Neural cell (in vitro differentiated cells): Measurements from ENCODE around the gene SLC25A42. TPM values are rescaled to one million over a fixed set of nuclear protein-coding genes. Genes with fewer than 3 reads are reported as not detected.

Source experiments
- H2AFZ ChIP-seq: fragments of 200-600, 300-800 bp; sonication (generic), shearing (Covaris generic); 2 replicates; pipeline ENCODE4 v1.6.0; 2014; ENCODE audit warnings: low read depth, mild to moderate bottlenecking, antibody characterized with exemption, low read length, moderate library complexity
- H3F3A ChIP-seq: fragments of 200-600 bp; shearing (Covaris generic); 2 replicates; pipeline ENCODE4 v1.6.1; 2016; ENCODE audit warnings: mild to moderate bottlenecking, moderate library complexity, mixed read lengths, antibody characterized with exemption, low read length; ENCODE audit not compliant: insufficient read depth, poor library complexity, severe bottlenecking
- H3K27ac ChIP-seq: fragments of 200-600, 300-800 bp; sonication (generic), shearing (Covaris generic); 2 replicates; pipeline ENCODE4 v1.5.1; 2014; ENCODE audit warnings: mild to moderate bottlenecking, low read length, moderate library complexity
- H3K27me3 ChIP-seq: fragments of 300-800, 200-600 bp; sonication (generic), shearing (Covaris generic); 2 replicates; pipeline ENCODE4 v1.6.0; 2014; ENCODE audit warnings: mild to moderate bottlenecking, low read depth, low read length, moderate library complexity; ENCODE audit not compliant: insufficient read depth
- H3K36me3 ChIP-seq: fragments of 300-800, 200-600 bp; sonication (generic), shearing (Covaris generic); 2 replicates; pipeline ENCODE4 v1.5.1; 2014; ENCODE audit warnings: mild to moderate bottlenecking, antibody characterized with exemption, low read length, moderate library complexity; ENCODE audit not compliant: insufficient read depth
- H3K4me2 ChIP-seq: fragments of 300-800, 200-600 bp; sonication (generic), shearing (Covaris generic); 2 replicates; pipeline ENCODE4 v1.6.0; 2014; ENCODE audit warnings: mild to moderate bottlenecking, low read length
- H3K4me3 ChIP-seq: fragments of 300-800, 200-600 bp; sonication (generic), shearing (Covaris generic); 2 replicates; pipeline ENCODE4 v1.5.1; 2014; ENCODE audit warnings: mild to moderate bottlenecking, low read length, moderate library complexity
- H3K79me2 ChIP-seq: fragments of 200-600 bp; shearing (Covaris generic); replicated peaks from 2 replicates; pipeline ENCODE4 v1.6.0; 2014; ENCODE audit warnings: mild to moderate bottlenecking, low read length, moderate library complexity; ENCODE audit not compliant: insufficient read depth
- H3K9ac ChIP-seq: fragments of 300-800, 200-600 bp; sonication (generic), shearing (Covaris generic); 2 replicates; pipeline ENCODE4 v1.6.1; 2016; ENCODE audit warnings: mild to moderate bottlenecking, low read length, mixed read lengths
- H3K9me2 ChIP-seq: fragments of 200-600 bp; shearing (Covaris generic); 2 replicates; pipeline ENCODE4 v1.6.1; 2016; ENCODE audit warnings: mild to moderate bottlenecking, low read length, mixed read lengths; ENCODE audit not compliant: insufficient read depth
- H3K9me3 ChIP-seq: fragments of 200-600, 300-800 bp; sonication (generic), shearing (Covaris generic); 2 replicates; pipeline ENCODE4 v1.6.1; 2016; ENCODE audit warnings: mild to moderate bottlenecking, mixed run types, low read length, moderate library complexity, mixed read lengths
- H4K20me1 ChIP-seq: fragments of 200-600 bp; shearing (Covaris generic); 2 replicates; pipeline ENCODE4 v1.6.1; 2016; ENCODE audit warnings: mild to moderate bottlenecking, mixed run types; ENCODE audit not compliant: insufficient read depth
- EP300 ChIP-seq: fragments of 450-650 bp; conservative IDR thresholded peaks from 2 replicates; pipeline ENCODE4 v1.6.1; 2014; ENCODE audit warnings: antibody characterized with exemption, mild to moderate bottlenecking, moderate library complexity; ENCODE audit not compliant: poor library complexity, severe bottlenecking
- EZH2 ChIP-seq: fragments of 200-600, 300-800 bp; shearing (Covaris generic), sonication (generic); IDR thresholded peaks from 2 replicates; pipeline ENCODE4 v1.6.1; 2014; ENCODE audit warnings: antibody characterized with exemption, low read length, borderline replicate concordance, mild to moderate bottlenecking; ENCODE audit not compliant: insufficient read depth, poor library complexity, severe bottlenecking
- MXI1 ChIP-seq: fragments of 450-650 bp; conservative IDR thresholded peaks from 2 replicates; pipeline ENCODE4 v1.6.1; 2014; ENCODE audit warnings: antibody characterized with exemption, mild to moderate bottlenecking; ENCODE audit not compliant: poor library complexity, severe bottlenecking
- POLR2AphosphoS5 ChIP-seq: IDR thresholded peaks from 2 replicates; pipeline ENCODE4 v1.6.1; 2012
- RAD21 ChIP-seq: fragments of 450-650 bp; conservative IDR thresholded peaks from 2 replicates; pipeline ENCODE4 v1.6.1; 2014; ENCODE audit warnings: antibody characterized with exemption, mild to moderate bottlenecking, moderate library complexity
- SMC3 ChIP-seq: fragments of 450-650 bp; conservative IDR thresholded peaks from 2 replicates; pipeline ENCODE4 v1.6.1; 2014; ENCODE audit warnings: antibody characterized with exemption, mild to moderate bottlenecking, moderate library complexity; ENCODE audit not compliant: poor library complexity
- TAF1 ChIP-seq: IDR thresholded peaks from 2 replicates; pipeline ENCODE4 v1.6.1; 2012; ENCODE audit warnings: low read depth
- polyA plus RNA-seq: library from polyadenylated mRNA; depleted of rRNA; stranded (reverse); fragments of >200 nt; gene quantifications from 2 replicates; pipeline ENCODE4 v1.2.3, GENCODE V29; 2014
- TF ChIP-seq, protein P1 (sequence below): IDR thresholded peaks from 2 replicates; pipeline ENCODE4 v1.6.1; 2012; ENCODE audit warnings: borderline replicate concordance
- TF ChIP-seq, protein P2 (sequence below): fragments of 450-650 bp; IDR thresholded peaks from 2 replicates; pipeline ENCODE4 v1.5.1; 2014; ENCODE audit warnings: antibody characterized with exemption, mild to moderate bottlenecking, moderate library complexity; ENCODE audit not compliant: poor library complexity, severe bottlenecking

Gene SLC25A42
- polyA plus RNA-seq, 1 donor from 2014 or later = 22.7 TPM

DNA sequence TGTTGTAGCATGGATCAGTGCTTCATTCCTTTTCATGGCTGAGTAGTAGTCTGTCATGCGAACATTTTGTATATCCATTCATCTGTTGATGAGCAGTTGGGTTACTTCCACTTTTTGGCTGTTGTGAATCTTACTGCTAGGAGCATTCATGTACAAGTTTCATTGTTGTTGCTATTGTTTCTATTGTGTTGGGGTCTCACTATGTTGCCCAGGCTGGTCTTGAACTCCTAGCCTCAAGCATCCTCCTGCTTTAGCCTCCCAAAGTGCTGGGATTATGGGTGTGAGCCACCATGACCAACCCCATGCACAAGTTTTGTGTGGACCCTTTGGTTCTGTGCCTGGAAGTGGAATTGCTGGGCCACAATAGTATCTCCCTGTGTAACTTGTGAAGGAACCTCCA is 15.8 kb downstream of the SLC25A42 start:
- Histone ChIP-seq H3F3A (no peaks in the 10 kb centered on the region), H3K9me3 (no peaks in the 10 kb centered on the region), H4K20me1 (no peaks in the 10 kb centered on the region), H3K27me3 (no peaks in the 10 kb centered on the region), H3K79me2 (no peaks in the 10 kb centered on the region), H2AFZ (no peak overlapping the region), H3K9me2 (no peaks in the 10 kb centered on the region), H3K36me3 (no peaks in the 10 kb centered on the region), H3K27ac (no peak overlapping the region), H3K4me2 (no peak overlapping the region), H3K9ac (no peak overlapping the region), H3K4me3 (no peak overlapping the region)
- no peak for TF ChIP-seq TAF1

DNA sequence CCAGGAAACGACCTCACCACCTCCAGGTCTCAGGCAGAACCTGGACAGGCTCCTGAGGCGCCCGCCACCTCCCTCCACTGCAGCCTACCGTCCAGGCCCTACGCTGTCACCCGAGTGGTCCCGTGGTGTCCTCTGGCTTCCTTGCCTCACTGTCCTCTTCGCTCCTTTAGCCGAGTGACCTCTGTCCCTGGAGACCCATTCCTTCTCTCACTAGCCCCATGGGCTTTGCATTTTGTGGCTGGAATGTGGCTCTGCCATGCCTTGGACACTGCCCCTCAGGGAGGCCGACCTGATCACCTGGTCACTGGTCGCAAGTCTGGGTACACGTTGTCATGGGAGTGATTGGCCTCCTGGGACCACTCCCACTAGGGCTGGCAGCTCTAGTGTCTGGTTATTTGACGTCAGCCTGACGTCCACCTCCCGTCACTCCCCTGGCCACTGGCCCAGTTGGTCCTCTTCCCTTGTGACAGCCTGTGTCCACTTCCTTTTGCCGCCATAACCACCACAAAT is 17.9 kb downstream of the SLC25A42 start:
- H3K27ac ChIP-seq = no peak overlapping the region
- H3K79me2 ChIP-seq = no peaks in the 10 kb centered on the region
- no peaks in the 10 kb centered on the region for H3K27me3 ChIP-seq
- H3F3A ChIP-seq = no peaks in the 10 kb centered on the region
- H3K4me3 ChIP-seq = no peak overlapping the region
- no peaks in the 10 kb centered on the region for H3K9me2 ChIP-seq
- H2AFZ ChIP-seq = no peak overlapping the region
- H3K36me3 ChIP-seq = no peaks in the 10 kb centered on the region
- TF ChIP-seq, protein P1, sequence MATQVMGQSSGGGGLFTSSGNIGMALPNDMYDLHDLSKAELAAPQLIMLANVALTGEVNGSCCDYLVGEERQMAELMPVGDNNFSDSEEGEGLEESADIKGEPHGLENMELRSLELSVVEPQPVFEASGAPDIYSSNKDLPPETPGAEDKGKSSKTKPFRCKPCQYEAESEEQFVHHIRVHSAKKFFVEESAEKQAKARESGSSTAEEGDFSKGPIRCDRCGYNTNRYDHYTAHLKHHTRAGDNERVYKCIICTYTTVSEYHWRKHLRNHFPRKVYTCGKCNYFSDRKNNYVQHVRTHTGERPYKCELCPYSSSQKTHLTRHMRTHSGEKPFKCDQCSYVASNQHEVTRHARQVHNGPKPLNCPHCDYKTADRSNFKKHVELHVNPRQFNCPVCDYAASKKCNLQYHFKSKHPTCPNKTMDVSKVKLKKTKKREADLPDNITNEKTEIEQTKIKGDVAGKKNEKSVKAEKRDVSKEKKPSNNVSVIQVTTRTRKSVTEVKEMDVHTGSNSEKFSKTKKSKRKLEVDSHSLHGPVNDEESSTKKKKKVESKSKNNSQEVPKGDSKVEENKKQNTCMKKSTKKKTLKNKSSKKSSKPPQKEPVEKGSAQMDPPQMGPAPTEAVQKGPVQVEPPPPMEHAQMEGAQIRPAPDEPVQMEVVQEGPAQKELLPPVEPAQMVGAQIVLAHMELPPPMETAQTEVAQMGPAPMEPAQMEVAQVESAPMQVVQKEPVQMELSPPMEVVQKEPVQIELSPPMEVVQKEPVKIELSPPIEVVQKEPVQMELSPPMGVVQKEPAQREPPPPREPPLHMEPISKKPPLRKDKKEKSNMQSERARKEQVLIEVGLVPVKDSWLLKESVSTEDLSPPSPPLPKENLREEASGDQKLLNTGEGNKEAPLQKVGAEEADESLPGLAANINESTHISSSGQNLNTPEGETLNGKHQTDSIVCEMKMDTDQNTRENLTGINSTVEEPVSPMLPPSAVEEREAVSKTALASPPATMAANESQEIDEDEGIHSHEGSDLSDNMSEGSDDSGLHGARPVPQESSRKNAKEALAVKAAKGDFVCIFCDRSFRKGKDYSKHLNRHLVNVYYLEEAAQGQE = no peak
- TF ChIP-seq MXI1 = no peak
- H4K20me1 ChIP-seq = no peaks in the 10 kb centered on the region
- H3K9me3 ChIP-seq = no peaks in the 10 kb centered on the region
- H3K9ac ChIP-seq = no peak overlapping the region
- H3K4me2 ChIP-seq = no peak overlapping the region

DNA sequence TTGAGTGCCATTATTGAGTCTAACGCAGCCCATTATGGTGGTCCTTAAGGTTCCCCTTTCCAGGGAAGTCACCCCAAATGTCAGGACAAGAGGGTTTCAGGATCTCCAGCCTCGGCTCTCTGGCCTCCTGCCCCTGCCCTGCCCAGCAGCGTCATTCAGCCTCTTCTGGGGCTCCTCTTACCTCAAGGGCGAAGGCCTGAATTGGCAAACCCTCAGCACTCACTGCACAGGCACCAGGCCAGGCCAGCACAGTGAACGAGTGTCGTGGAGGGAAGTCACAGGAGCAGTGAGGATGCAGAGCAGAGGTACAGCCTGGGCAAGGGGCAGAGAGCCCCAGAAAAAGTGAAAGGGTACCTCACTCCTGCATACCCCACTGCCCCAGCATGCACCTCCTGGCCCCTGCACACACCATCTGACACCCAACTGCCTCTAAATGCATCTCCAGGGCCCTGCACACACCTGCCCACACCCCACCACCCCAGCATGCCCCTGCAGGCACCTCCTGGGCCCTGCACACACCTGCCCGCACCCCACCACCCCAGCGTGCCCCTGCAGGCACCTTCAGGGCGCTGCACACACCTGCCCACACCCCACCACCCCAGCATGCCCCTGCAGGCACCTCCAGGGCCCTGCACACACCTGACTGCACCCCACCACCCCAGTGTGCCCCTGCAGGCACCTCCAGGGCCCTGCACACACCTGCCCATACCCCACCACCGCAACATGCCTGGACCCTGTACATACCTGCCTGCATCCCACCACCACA is 19.8 kb downstream of the SLC25A42 start:
- TF ChIP-seq RAD21 (no peak), EP300 (no peak), EZH2 (no peak), TAF1 (no peak), MXI1 (no peak), SMC3 (no peak), POLR2AphosphoS5 (no peak)
- TF ChIP-seq, protein P2, sequence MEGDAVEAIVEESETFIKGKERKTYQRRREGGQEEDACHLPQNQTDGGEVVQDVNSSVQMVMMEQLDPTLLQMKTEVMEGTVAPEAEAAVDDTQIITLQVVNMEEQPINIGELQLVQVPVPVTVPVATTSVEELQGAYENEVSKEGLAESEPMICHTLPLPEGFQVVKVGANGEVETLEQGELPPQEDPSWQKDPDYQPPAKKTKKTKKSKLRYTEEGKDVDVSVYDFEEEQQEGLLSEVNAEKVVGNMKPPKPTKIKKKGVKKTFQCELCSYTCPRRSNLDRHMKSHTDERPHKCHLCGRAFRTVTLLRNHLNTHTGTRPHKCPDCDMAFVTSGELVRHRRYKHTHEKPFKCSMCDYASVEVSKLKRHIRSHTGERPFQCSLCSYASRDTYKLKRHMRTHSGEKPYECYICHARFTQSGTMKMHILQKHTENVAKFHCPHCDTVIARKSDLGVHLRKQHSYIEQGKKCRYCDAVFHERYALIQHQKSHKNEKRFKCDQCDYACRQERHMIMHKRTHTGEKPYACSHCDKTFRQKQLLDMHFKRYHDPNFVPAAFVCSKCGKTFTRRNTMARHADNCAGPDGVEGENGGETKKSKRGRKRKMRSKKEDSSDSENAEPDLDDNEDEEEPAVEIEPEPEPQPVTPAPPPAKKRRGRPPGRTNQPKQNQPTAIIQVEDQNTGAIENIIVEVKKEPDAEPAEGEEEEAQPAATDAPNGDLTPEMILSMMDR = no peak
- TF ChIP-seq, protein P1 = no peak
- Histone ChIP-seq H3K36me3 (no peaks in the 10 kb centered on the region), H3K9ac (no peak overlapping the region), H3K79me2 (no peaks in the 10 kb centered on the region), H4K20me1 (no peaks in the 10 kb centered on the region), H3K27me3 (no peaks in the 10 kb centered on the region), H3K4me3 (no peak overlapping the region), H3K27ac (no peak overlapping the region), H2AFZ (no peak overlapping the region), H3K9me3 (no peaks in the 10 kb centered on the region), H3K9me2 (no peaks in the 10 kb centered on the region), H3F3A (no peaks in the 10 kb centered on the region), H3K4me2 (no peak overlapping the region)
